GM10266 (cell line): ENCODE data around the gene CADM2.

Experiments
- DNase-seq: peaks from one replicate; pipeline ENCODE4 v3.0.0; 2012; ENCODE audit errors: extremely low spot score
- CTCF ChIP-seq: IDR thresholded peaks from 2 replicates; pipeline ENCODE4 v1.5.1; 2012; ENCODE audit warnings: mild to moderate bottlenecking, low read depth; ENCODE audit not compliant: control insufficient read depth, insufficient read depth; ENCODE audit errors: missing control alignments

Gene CADM2

GRCh38 chr3:85303156-85303555, 344.4 kb downstream of the CADM2 start:
- DNase-seq: no peak
- no peak for TF ChIP-seq CTCF

DNA sequence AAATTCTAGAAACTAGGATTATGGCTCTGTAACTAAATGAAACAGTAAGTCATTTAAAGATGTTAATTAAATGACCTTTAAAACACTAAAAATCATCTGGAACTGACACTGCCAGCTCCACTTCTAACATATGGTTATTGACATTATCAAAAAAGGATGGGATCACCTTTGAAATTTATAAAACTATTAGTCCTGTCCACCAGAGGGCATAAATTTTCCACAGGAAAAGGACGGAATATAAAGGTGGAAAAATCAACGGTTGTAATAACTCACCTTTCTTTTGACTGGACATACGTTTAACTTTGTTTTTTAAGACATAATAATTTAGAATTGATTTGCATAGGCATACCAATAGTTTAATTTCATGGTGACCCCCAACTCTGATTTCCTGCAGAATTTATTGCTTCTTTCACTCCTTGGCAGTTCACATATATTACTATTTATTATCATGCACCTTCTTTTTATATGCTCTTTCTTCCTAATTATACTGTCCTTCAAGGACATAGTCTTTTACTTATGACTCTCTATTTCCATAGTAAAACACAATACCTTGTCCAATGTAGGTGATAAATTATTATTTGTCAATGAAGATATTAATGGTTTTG, 345.7 kb downstream of the CADM2 start:
- no peak for TF ChIP-seq CTCF
- no peak for DNase-seq

DNA sequence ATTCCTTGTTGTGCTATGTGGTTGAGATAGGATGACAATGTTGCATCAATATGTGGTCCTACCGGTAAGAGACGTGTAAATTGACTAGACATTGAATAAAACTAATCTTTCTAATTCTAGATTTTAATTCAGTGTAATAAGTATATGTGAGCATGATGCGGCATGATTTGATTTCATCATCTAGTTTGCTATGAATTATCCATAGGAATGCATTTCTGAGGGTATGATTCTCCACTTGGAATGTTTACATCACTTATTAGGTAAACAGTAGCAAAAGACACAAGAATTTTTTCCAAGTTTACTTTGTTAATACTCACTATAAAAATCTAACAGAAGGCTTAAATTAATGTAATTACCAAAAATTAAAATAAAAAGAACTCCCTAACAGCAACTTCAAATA, 353.5 kb downstream of the CADM2 start:
- TF ChIP-seq CTCF: no peak

DNA sequence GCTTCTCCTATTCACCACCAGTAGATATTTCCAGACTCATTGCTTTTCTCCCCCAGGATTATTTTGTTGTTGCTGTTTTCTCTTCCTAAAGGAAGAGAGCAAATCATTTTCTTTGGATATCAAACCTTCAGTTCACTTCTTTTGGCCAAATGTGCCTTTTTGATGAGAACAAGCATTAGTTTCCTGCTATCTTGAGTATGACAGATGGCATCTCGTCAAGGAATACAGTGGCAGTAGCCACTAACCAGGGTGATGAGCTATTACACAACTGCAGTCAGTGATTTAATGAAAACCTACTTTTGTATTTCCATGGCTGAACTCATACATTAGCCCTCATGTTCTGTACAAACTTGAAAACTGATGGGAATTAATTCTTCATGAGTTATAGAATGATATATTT, 354.6 kb downstream of the CADM2 start:
- TF ChIP-seq CTCF: no peak
- DNase-seq: no peak

More for the DNA sequence above, 353.5 kb downstream of the CADM2 start:
- no peak for DNase-seq

GRCh38 chr3:85316252-85316651, 357.5 kb downstream of the CADM2 start:
- DNase-seq: no peak
- TF ChIP-seq CTCF: no peak

DNA sequence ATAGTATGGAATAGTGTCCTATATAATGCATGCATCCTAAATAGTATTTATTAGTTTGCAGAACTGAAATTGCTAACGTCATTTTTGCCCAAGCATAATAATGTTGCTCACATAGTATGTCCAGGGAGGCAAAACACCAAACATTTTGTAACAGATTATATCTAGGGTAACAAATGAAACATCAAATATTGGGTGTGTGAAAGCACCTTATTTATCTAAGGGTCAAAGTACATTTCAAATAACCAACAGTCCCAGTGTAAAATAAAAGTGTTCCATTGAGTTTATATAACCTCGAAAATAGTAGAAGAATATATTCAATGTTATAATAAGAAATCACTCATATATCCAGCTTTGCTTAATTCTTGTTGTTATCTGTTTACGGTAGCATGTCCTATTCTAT, 363.1 kb downstream of the CADM2 start:
- no peak for TF ChIP-seq CTCF
- no peak for DNase-seq

- TF ChIP-seq CTCF: no peak
Measured at GRCh38 chr3:85330071-85330470, 371.3 kb downstream of the CADM2 start.

More at GRCh38 chr3:85330071-85330470, 371.3 kb downstream of the CADM2 start:
- DNase-seq: no peak
